Stimulated activated naive CD8-positive, alpha-beta T cell treated with anti-CD3 and anti-CD28 coated beads, Interleukin-15, amount 100 ng/mL, for 72 hours (primary cell): ENCODE measurements around the gene SFRP5.

Experiments used
- ATAC-seq: fragments of 150-1000 bp; cut with Tn5 transposase; 2 replicates; pipeline ENCODE4 v1.10.0; 2021; ENCODE audit warnings: mild to moderate bottlenecking, moderate library complexity
- DNase-seq, 2 donors: peaks; one replicate each; pipeline ENCODE4 v3.0.0; 2021 to 2022
- H3K27ac Mint-ChIP-seq, 2 donors: one replicate each; pipeline ENCODE4 v1.8.0; 2022; ENCODE audit warnings: mild to moderate bottlenecking in 2 of 2, mixed read lengths in 2 of 2, moderate library complexity in 2 of 2
- H3K27me3 Mint-ChIP-seq: one replicate; pipeline ENCODE4 v1.8.0; 2022; ENCODE audit warnings: mixed read lengths
- H3K4me1 Mint-ChIP-seq: one replicate; pipeline ENCODE4 v1.8.0; 2022; ENCODE audit warnings: mild to moderate bottlenecking, mixed read lengths
- H3K4me3 Mint-ChIP-seq, 2 donors: one replicate each; pipeline ENCODE4 v1.8.0; 2022; ENCODE audit warnings: mild to moderate bottlenecking in 2 of 2, mixed read lengths in 2 of 2, moderate library complexity in 1 of 2
- H3K9me3 Mint-ChIP-seq, 2 donors: one replicate each; pipeline ENCODE4 v1.8.0; 2022; ENCODE audit warnings: mixed read lengths in 2 of 2

Gene SFRP5

DNA sequence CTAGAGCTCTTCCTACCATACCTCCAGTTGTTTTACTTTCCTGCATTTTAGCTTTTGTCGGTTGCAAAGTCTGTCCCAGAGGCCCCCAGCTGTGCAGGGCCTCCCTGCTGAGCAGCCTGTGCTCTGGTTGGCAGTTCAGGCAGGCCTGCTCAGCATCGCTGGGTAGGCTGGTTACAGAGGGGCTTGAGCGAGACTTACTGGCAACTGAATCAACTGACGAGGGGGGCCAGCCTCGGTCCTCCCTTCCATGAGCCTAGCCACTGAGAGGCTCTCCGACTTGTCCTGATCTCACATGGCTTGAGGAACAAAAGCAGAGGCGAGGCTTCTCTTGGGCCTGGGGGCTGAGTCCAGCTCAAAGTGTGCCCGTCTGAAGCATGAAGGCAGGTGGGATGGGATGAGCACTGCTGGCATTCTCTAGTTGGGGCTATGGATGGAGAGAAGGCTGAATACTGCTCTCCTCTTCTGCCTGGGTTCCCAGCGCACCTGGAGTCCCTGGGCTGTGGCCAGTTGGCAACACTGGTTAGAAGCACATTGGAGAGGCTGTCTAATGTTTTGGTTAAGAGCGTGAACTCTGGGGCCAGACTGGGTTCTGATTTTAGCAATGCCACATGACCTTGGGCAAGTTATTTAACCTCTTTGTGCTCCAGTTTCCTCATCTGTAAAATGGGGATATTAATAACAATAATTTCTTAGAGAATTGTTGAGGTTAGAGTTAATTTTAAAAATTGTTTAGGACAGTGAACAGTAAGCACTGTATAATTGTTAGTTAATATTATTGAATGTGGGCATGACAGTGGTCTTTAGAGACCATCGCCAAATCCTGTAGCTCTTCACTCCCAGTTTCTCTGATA, 6.9 kb upstream of the SFRP5 start:
- no peak for DNase-seq
- peaks cover 32% of the 10 kb centered on the region for H3K4me1 Mint-ChIP-seq
- ATAC-seq: no peak
- H3K9me3 Mint-ChIP-seq: no peaks in the 10 kb centered on the region
- peaks cover 4% of the 10 kb centered on the region for H3K27me3 Mint-ChIP-seq
- H3K27ac Mint-ChIP-seq: no peak overlapping the region
- no peak overlapping the region for H3K4me3 Mint-ChIP-seq

GRCh38 chr10:97777143-97777542, 5.3 kb upstream of the SFRP5 start:
- no peaks in the 10 kb centered on the region for H3K9me3 Mint-ChIP-seq
- no peak for ATAC-seq
- no peak overlapping the region for H3K27ac Mint-ChIP-seq

GRCh38 chr10:97774811-97775294, 3.1 kb upstream of the SFRP5 start:
- DNase-seq (no peak), ATAC-seq (no peak)
- H3K27me3 Mint-ChIP-seq: peaks cover 42% of the 10 kb centered on the region
- peaks cover 23% of the 10 kb centered on the region for H3K4me1 Mint-ChIP-seq
- H3K4me3 Mint-ChIP-seq: no peak overlapping the region
- no peak overlapping the region for H3K27ac Mint-ChIP-seq
- no peaks in the 10 kb centered on the region for H3K9me3 Mint-ChIP-seq

More at GRCh38 chr10:97777143-97777542, 5.3 kb upstream of the SFRP5 start:
- DNase-seq: no peak
- peaks cover 27% of the 10 kb centered on the region for H3K4me1 Mint-ChIP-seq
- H3K27me3 Mint-ChIP-seq: peaks cover 20% of the 10 kb centered on the region
- no peak overlapping the region for H3K4me3 Mint-ChIP-seq

DNA sequence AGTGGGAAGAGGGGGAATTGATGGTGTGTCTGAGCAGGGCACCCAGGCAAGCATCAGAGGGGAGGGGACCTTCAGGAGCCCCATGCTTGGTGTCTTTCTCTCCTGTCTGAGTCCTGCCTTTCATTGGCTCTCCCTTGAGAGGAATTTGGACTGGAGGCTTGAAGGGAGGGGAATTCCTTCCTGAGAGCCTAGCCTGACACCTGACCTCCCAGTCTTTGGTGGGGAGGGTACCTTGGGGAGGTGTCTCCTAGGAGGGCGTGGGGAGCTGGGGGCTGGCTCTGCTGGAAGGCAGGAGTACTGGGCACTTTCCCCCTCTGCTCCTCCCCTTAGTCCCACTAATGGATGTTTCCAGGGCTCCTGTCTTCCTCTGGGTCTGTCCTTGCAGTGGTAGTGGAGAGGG, 1.3 kb upstream of the SFRP5 start:
- no peak overlapping the region for H3K4me3 Mint-ChIP-seq
- H3K9me3 Mint-ChIP-seq: no peaks in the 10 kb centered on the region
- DNase-seq (no peak), ATAC-seq (no peak)
- H3K4me1 Mint-ChIP-seq: peaks cover 23% of the 10 kb centered on the region
- no peak overlapping the region for H3K27ac Mint-ChIP-seq
- peaks cover 43% of the 10 kb centered on the region for H3K27me3 Mint-ChIP-seq

DNA sequence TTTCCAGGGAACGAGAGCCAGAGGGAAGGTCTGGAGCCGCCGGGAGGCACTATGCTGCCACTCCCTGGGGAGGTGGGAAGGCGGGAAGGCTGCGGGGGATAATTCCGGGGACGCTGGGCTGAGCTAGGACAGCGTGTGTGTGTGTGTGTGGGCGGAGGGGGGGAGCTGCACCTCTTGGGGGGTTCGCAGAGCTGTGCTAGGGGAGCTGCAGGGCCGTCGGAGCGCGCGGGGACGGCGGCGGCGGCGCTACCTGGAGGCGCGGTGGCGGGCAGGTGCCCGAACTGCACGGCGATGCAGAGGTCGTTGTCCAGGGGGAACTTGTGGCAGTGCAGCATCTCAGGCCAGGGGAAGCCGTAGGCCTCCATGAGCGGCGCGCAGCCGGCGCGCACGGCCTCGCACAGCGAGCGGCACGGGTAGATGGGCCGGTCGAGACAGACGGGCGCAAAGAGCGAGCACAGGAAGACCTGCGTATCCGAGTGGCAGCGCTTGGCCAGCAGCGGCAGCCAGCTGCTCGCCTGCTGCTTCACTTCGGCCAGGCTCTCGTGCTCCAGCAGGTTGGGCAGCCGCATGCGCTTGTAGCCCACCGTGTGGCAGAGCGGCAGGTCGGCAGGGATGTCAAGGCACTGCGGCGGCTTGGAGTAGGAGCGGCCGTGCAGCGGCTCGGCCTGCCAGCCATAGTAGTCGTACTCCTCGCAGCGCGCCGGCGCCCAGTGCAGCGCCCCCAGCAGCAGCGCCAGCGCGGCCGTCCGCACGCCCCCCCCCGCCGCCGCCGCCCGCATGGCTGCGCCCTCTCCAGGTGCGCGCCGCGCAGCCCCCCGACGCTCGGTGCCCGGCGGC, 526 bp downstream of the SFRP5 start:
- H3K4me1 Mint-ChIP-seq: peaks cover 23% of the 10 kb centered on the region
- peak; percentile 71 for ATAC-seq
- no peak overlapping the region for H3K27ac Mint-ChIP-seq
- no peaks in the 10 kb centered on the region for H3K9me3 Mint-ChIP-seq
- H3K4me3 Mint-ChIP-seq: peak overlapping the region; percentile 77 to 89
- peak; percentile 37 to 38 for DNase-seq
- H3K27me3 Mint-ChIP-seq: peaks cover 43% of the 10 kb centered on the region

DNA sequence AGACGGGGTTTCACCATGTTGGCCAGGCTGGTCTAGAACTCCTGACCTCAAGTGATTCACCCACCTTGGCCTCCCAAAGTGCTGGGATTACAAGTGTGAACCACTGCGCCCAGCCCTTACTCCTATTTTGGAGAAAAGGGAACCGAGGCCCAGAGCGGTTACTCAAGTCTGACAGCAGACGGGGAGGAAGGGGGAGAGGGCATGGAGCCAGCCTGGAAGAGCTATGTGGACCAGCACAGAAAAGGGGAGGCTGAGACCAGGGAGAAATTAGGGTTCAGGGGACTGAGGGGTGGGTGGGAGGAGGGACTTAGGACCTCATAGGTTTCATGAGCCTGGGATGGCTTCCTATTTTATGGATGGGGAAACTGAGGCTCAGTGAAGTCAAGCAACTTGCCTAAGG, 1.5 kb downstream of the SFRP5 start:
- Mint-ChIP-seq H3K9me3 (no peaks in the 10 kb centered on the region), H3K4me1 (peaks cover 23% of the 10 kb centered on the region), H3K4me3 (peak overlapping the region; percentile 77 to 89), H3K27ac (no peak overlapping the region), H3K27me3 (peaks cover 43% of the 10 kb centered on the region)
- no peak for ATAC-seq
- no peak for DNase-seq

- no peak overlapping the region for H3K4me3 Mint-ChIP-seq
- ATAC-seq (no peak), DNase-seq (no peak)
- peak overlapping the region in 1 of 2 donors; percentile 28 for H3K27ac Mint-ChIP-seq
- H3K9me3 Mint-ChIP-seq: no peaks in the 10 kb centered on the region
- peaks cover 38% of the 10 kb centered on the region for H3K27me3 Mint-ChIP-seq
- peaks cover 30% of the 10 kb centered on the region for H3K4me1 Mint-ChIP-seq
Measured at GRCh38 chr10:97768322-97769315, 3.2 kb downstream of the SFRP5 start.

- H3K4me3 Mint-ChIP-seq: no peak overlapping the region
- H3K9me3 Mint-ChIP-seq: no peaks in the 10 kb centered on the region
- H3K27me3 Mint-ChIP-seq: peaks cover 25% of the 10 kb centered on the region
- H3K4me1 Mint-ChIP-seq: peaks cover 28% of the 10 kb centered on the region
- DNase-seq: no peak
- H3K27ac Mint-ChIP-seq: no peak overlapping the region
- no peak for ATAC-seq
Measured at GRCh38 chr10:97766996-97767924, 4.5 kb downstream of the SFRP5 start.

DNA sequence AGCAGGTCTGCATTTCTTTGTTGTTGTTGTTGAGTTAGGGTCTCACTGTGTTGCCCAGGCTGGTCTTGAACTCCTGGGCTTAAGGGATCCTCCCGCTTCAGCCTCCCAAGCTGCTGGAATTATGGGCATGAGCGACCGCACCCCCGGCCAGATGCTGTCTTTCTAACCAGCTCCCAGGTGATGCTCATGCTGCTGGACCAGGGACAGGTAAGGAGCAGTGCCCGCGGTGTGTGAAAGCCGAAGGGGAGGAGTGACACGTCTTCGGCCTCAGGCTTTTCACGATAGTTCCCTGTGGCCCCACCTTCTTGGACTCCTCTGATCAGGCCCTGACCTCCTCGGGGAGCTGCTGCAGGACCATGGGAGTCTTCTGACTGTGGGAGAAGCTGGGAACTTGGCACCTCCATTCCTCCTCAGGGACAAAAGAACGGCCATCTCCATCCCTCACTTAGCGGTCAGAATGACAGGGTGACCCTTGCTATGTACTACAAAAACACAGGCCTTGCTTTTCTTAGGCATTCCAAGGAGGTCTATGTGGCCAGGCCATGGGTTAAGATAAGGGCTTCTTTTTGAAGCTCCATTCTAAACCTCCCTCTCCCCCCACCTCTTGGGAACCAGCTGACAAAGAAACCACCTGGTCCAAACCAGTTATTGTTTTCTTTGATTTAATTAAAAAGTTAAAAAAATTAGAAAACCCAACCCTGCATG, 5.5 kb downstream of the SFRP5 start:
- peaks cover 21% of the 10 kb centered on the region for H3K4me1 Mint-ChIP-seq
- H3K27ac Mint-ChIP-seq: no peak overlapping the region
- H3K4me3 Mint-ChIP-seq: no peak overlapping the region
- peaks cover 15% of the 10 kb centered on the region for H3K27me3 Mint-ChIP-seq
- DNase-seq: no peak
- ATAC-seq: no peak
- no peaks in the 10 kb centered on the region for H3K9me3 Mint-ChIP-seq

DNA sequence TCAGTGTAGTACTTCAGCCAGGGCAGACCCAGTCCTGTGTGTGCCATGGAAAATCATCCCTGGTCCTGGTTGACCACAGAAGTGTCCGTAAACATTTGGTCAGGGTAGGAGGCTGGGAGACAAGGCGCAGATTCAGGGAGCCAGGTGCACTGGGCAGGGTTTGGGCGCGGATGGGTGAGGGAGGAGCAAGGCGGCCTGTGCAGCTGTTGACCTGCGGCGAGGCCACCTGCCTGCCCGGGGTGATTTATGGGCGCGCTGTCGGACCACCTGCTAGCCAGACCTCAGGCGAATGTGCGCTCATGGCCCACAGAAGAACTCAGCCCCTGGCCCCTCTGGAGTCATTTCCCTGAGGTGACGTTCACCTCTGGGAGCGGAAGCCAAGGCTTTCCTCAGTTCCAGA, 6.6 kb downstream of the SFRP5 start:
- Mint-ChIP-seq H3K4me3 (no peak overlapping the region), H3K27ac (no peak overlapping the region), H3K4me1 (peaks cover 10% of the 10 kb centered on the region), H3K27me3 (peaks cover 4% of the 10 kb centered on the region), H3K9me3 (no peaks in the 10 kb centered on the region)
- DNase-seq (no peak), ATAC-seq (no peak)

- no peak for ATAC-seq
- no peak for DNase-seq
- no peak overlapping the region for H3K4me3 Mint-ChIP-seq
- H3K27me3 Mint-ChIP-seq: no peaks in the 10 kb centered on the region
- peaks cover 7% of the 10 kb centered on the region for H3K4me1 Mint-ChIP-seq
- peak overlapping the region in 1 of 2 donors; percentile 29 for H3K27ac Mint-ChIP-seq
- H3K9me3 Mint-ChIP-seq: no peaks in the 10 kb centered on the region
Measured at GRCh38 chr10:97764519-97764931, 7.3 kb downstream of the SFRP5 start.

DNA sequence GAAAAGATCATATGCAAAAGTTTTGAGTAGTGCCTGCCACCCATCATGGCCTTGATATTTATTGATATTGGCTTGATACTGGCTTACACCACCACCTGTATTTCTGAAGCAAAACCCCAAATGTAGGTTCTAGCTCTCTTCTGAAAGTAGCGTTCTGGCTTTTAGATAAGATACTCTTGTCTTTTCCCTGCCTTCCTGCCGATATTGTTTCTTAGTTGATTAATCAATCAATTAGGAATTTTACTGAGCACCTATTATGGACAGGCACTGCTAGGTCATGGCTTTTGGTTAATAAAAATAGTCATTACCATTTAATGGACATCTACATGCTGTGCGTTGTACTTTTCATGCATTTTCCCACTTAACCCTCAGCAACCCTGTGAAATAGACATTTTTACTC, 7.9 kb downstream of the SFRP5 start:
- no peaks in the 10 kb centered on the region for H3K27me3 Mint-ChIP-seq
- no peak overlapping the region for H3K4me3 Mint-ChIP-seq
- no peak for DNase-seq
- H3K4me1 Mint-ChIP-seq: peaks cover 7% of the 10 kb centered on the region
- H3K27ac Mint-ChIP-seq: no peak overlapping the region
- H3K9me3 Mint-ChIP-seq: no peaks in the 10 kb centered on the region
- no peak for ATAC-seq

GRCh38 chr10:97763411-97763810, 8.4 kb downstream of the SFRP5 start:
- no peak overlapping the region for H3K4me3 Mint-ChIP-seq
- H3K9me3 Mint-ChIP-seq: no peaks in the 10 kb centered on the region
- ATAC-seq: no peak
- peaks cover 7% of the 10 kb centered on the region for H3K4me1 Mint-ChIP-seq
- no peak for DNase-seq
- H3K27ac Mint-ChIP-seq: no peak overlapping the region
- H3K27me3 Mint-ChIP-seq: no peaks in the 10 kb centered on the region

GRCh38 chr10:97762816-97763215, 9.0 kb downstream of the SFRP5 start:
- H3K4me1 Mint-ChIP-seq: peaks cover 7% of the 10 kb centered on the region
- H3K27me3 Mint-ChIP-seq: no peaks in the 10 kb centered on the region
- H3K27ac Mint-ChIP-seq: no peak overlapping the region
- no peaks in the 10 kb centered on the region for H3K9me3 Mint-ChIP-seq
- DNase-seq (no peak), ATAC-seq (no peak)
- no peak overlapping the region for H3K4me3 Mint-ChIP-seq
